D721Med (cell line): Measurements from ENCODE around the gene SLC6A19.

Source experiments
- DNase-seq: peaks from one replicate; pipeline ENCODE4 v3.0.0; 2011; ENCODE audit warnings: low spot score; ENCODE audit not compliant: insufficient read length
- FAIRE-seq: peaks from 2 replicates; lab custom pipeline; 2011; peaks lifted over from hg19 to GRCh38; lab: Jason Lieb, UNC
- CTCF ChIP-seq: IDR thresholded peaks from 2 replicates; pipeline ENCODE4 v1.5.1; 2012; ENCODE audit warnings: mild to moderate bottlenecking, control low read depth; ENCODE audit not compliant: insufficient read depth; ENCODE audit errors: missing control alignments

The SLC6A19 gene

GRCh38 chr5:1182633-1183423 lies 18.6 kb upstream of the SLC6A19 start:
- no peak for FAIRE-seq
- no peak for TF ChIP-seq CTCF
- no peak for DNase-seq

- no peak for DNase-seq
- TF ChIP-seq CTCF, result no peak
- no peak for FAIRE-seq
Measured at GRCh38 chr5:1183424-1184162, 17.8 kb upstream of the SLC6A19 start.

- FAIRE-seq, result no peak
- DNase-seq, result no peak
- TF ChIP-seq CTCF, result no peak
Measured at GRCh38 chr5:1184163-1184470, 17.3 kb upstream of the SLC6A19 start.

GRCh38 chr5:1184481-1184880 lies 16.9 kb upstream of the SLC6A19 start:
- FAIRE-seq (no peak), DNase-seq (no peak)
- no peak for TF ChIP-seq CTCF

- FAIRE-seq (no peak), DNase-seq (no peak)
- no peak for TF ChIP-seq CTCF
Measured at GRCh38 chr5:1185038-1185627, 16.3 kb upstream of the SLC6A19 start.

GRCh38 chr5:1185629-1186350 lies 15.6 kb upstream of the SLC6A19 start:
- FAIRE-seq, result no peak
- no peak for DNase-seq

More at GRCh38 chr5:1185629-1186350, 15.6 kb upstream of the SLC6A19 start:
- no peak for TF ChIP-seq CTCF
